NCI-H1092 (cell line): ENCODE measurements around the gene CMPK1.

Source experiments
- DNase-seq: peaks from one replicate; lab custom pipeline; 2025; lab: John Stamatoyannopoulos, UW

The CMPK1 gene

DNA sequence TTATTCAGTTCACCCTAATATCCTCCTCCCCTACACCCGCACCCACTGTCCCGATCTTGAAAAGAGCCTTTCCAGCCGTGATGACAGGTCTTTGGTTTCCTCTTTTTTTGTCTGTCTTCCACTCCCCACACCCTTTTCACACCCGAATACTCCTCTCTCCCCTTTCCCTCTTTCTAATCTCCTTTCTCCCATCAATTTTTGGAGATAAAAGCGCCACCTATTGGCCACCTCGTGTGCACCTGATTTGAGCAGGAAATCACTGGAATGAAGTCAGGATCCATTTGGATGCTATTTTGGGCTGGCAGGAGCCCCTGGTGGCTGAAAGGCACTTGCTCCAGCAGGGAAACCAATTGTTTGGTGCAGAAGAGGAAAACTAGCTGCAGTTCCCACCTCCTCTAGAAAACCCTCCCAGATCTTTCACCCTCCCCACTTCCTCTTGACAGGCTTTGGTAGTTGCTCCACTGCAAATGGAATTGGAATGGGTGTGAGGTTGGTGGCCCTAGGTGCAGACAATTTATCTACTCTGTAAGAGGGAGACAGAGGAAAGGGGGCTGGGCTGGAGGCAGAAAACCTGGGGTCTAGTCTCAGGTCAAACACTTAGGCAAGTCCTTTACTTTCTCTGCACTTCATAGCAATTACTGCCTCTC is 90.9 kb downstream of the CMPK1 start:
- peak; percentile 53 for DNase-seq
